Hypothalamus (tissue), 51 donors: ENCODE data around the gene SEMA3E.
"Not testable (repeated sequence)": the region's sequence is repeated elsewhere in the genome, so short reads cannot be mapped to it uniquely, and the experiment has no call there.

ENCODE experiments used
- DNase-seq, 51 donors: peaks; one replicate each; lab custom pipeline; 2025; lab: John Stamatoyannopoulos, UW

SEMA3E gene

DNA sequence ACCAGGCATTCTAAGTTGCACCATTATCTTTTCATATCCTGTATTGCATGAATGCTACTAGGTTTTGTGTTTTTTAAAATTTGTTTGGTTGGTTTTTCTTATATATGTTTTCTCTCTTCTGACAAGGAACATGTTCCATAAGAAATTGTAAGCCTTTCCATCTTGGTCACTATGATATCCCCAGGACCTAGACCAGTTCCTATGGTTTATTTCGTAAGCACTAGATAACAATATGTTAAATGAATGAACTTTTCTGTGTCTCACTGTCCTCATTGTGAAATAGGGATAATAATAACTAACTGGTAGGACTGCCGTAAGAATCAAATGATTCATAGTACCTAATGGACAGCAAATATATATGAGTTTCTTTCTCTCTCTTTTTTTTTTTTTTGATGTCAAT is 146.3 kb downstream of the SEMA3E start:
- no peak for DNase-seq

- no peak for DNase-seq
Observed at GRCh38 chr7:83494683-83495082, 154.3 kb downstream of the SEMA3E start.

DNA sequence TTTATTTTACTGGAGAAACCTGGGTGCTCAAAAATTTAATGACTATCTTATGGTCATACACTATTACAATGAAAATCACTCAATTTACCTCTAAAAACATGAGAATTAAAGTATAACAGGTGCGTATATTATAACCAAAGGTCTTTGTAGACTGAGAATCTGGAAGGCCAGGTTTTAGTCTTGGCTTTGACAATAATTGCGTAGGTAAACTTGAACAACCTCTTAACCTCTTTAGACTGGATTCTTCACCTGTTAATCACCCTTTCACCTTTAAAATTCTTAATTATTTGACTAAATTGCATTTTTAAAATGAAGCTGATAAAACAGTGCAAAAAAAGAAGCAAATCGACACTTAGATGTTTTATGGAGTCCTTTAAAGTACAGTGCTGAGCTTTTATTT is 156.1 kb downstream of the SEMA3E start:
- DNase-seq, result no peak

- no peak for DNase-seq
Observed at GRCh38 chr7:83487801-83488200, 161.1 kb downstream of the SEMA3E start.

DNA sequence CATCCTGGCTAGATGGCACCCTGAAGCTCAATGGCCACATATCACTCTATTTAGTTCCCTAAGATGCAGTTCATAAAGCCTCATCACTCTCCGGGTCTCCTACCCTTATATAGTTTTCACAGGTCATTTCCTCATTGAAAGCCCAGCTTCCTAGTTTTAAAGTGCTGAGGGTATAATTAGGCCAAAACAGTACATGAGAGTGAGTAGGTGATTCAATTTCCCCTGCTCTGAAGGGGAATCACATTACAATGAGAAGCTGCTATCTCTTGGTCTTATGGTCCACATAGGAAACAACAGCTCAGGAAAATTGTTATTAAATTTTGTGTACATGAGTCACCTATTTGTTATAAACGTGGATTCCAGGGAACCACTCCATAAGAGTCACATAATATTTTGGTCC is 162.0 kb downstream of the SEMA3E start:
- no peak for DNase-seq

- no peak for DNase-seq
Observed at GRCh38 chr7:83486536-83486935, 162.4 kb downstream of the SEMA3E start.

- no peak for DNase-seq
Observed at GRCh38 chr7:83484826-83485225, 164.1 kb downstream of the SEMA3E start.

DNA sequence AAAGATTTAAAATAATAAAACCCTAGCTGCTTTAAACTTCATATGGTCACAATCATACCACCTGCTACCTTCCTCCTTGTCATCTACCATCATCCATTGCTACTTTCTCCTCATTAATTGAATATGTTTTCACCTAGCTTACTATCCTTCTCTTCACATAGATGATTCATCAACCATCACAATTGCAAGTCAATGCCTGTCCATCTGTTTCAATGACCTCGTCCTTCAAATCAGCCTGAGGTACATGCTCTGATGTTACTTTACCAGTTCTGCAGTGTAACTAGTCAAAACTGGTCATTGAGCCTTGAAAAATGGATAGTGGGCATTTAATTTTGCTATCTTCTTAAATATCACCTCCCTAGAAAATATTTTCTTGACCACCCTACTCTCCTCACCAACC is 164.7 kb downstream of the SEMA3E start:
- DNase-seq, result no peak

DNA sequence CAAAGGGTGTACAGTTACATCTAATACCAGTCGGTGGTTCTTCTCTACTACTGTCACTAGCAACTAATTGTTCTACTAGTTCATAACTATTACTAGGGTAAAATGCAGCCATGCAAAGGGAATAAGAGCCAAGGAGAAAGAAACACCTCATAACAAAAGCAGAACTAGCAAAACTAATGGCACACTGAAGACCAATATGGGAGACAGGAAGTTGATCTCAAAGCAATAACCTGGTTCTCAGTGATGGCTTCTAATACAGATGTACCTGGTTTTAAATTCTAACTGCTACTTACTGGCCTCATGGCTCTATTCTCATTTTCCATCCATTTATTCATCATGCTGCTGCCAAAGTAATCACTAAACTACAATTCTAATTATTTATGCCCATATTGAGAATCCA is 170.3 kb downstream of the SEMA3E start:
- no peak for DNase-seq

- no peak for DNase-seq
Observed at GRCh38 chr7:83476511-83477050, 172.4 kb downstream of the SEMA3E start.

GRCh38 chr7:83475420-83475819 is 173.5 kb downstream of the SEMA3E start:
- no peak for DNase-seq

DNA sequence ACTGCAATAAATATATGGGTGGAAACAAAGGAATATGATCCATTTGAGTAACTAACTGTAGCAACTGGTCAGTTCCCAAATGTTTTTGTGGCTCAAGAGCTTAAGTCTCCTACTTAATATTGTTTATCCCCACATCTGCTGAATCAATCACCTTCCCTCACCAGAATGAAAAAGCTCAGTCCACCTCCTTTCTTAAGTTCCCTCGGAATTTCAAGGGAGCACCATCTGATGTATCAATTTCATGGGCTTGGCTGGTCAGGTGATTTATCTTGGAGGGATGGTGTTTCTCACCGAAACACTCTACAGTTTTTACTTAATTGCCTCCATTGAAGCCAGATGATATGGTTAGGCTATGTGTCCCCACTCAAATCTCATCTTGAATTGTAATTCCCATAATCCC is 176.6 kb downstream of the SEMA3E start:
- DNase-seq, result no peak

- no peak for DNase-seq
Observed at GRCh38 chr7:83469491-83469890, 179.4 kb downstream of the SEMA3E start.

DNA sequence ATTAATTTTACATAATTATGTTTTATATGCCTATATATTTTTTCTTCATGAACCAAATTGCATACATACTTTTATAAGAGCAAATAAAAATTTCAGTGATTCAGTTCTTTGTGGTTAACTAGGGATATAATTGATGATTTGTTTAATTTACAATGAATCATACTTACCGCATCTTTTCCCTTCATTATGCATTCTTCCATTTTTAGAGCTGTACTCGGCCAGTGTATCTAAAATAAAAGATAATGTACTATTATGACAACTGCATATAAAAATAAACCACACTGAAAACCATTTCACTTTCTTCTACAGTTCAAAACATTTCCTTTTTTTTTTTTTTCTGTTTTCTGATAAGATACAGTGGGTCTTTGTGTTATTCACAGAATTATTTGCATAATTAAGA is 179.9 kb downstream of the SEMA3E start:
- no peak for DNase-seq

DNA sequence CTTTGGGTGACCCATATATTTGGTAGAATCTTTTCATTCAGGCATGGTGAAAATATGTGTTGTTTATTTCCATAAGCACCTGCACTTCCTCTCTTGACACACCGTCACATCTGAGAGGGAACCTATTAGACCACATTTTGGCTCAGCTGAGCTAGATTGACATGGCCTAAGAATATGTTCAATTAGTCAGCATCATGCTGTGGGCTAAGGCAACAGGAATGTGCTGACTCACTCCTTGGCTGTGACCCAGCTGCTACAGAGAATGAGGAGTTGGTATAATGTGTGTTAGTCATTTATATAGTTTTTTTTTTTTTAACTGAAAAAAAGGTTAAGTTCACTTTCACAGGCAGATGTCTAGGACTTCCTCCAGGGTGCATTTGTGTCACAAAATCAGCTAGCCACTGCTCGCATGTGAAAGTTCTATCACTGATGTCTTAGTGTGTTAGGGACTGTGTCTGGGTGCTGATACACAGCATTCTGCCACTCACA is 180.6 kb downstream of the SEMA3E start:
- peak in 36 of 51 donors; percentile 0 to 82 (median 36) for DNase-seq

- no peak for DNase-seq
Observed at GRCh38 chr7:83467493-83467892, 181.4 kb downstream of the SEMA3E start.

DNA sequence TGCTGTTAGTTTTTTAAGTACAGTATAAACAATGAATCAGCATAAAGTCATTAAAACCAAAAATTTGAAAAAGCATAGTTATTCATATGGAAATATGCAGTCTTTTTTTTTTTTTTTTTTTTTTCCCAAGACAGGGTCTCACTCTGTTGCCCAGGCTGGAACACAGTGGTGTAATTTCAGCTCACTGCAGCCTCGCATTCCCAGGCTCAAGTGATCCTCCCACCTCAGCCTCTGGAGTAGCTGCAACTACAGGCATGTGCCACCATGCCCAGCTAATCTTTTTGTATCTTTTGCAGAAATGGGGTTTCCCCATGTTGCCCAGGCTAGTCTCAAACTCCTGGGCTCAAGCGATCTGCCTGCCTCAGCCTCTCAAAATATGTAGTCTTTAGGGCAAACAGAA is 182.0 kb downstream of the SEMA3E start:
- DNase-seq, result no peak

- no peak for DNase-seq
Observed at GRCh38 chr7:83466187-83466923, 182.6 kb downstream of the SEMA3E start.

GRCh38 chr7:83465643-83466042 is 183.3 kb downstream of the SEMA3E start:
- DNase-seq, result no peak

DNA sequence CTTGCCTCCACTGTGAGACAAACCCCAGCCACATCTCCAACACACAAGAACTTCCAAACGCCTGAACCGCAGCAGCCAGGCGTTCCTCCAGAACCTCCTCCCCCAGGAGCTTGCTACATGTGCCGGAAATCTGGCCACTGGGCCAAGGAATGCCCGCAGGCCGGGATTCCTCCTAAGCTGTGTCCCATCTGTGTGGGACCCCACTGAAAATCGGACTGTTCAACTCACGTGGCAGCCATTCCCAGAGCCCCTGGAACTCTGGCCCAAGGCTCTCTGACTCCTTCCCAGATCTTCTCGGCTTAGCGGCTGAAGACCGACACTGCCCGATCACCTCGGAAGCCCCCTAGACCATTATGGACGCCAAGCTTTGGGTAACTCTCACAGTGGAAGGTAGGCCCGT is 187.1 kb downstream of the SEMA3E start:
- DNase-seq, result not testable (repeated sequence)

- DNase-seq, result not testable (repeated sequence)
Observed at GRCh38 chr7:83459930-83460653, 188.8 kb downstream of the SEMA3E start.
